Fibroblast of gingiva (primary cell): ENCODE data around the gene ACCS.

Experiments used
- DNase-seq: peaks from one replicate; pipeline ENCODE4 v3.0.0-alpha.2; 2011; ENCODE audit warnings: low read depth

ACCS gene

GRCh38 chr11:44065841-44066731, at the start of gene ACCS:
Gene ACCS, plus strand, starts transcription at chr11:44066270. Its CDS starts 1,358 bp downstream, at chr11:44067628.
- DNase-seq: peak; percentile 97

GRCh38 chr11:44016546-44017442, 49.3 kb upstream of the ACCS start:
- no peak for DNase-seq

DNA sequence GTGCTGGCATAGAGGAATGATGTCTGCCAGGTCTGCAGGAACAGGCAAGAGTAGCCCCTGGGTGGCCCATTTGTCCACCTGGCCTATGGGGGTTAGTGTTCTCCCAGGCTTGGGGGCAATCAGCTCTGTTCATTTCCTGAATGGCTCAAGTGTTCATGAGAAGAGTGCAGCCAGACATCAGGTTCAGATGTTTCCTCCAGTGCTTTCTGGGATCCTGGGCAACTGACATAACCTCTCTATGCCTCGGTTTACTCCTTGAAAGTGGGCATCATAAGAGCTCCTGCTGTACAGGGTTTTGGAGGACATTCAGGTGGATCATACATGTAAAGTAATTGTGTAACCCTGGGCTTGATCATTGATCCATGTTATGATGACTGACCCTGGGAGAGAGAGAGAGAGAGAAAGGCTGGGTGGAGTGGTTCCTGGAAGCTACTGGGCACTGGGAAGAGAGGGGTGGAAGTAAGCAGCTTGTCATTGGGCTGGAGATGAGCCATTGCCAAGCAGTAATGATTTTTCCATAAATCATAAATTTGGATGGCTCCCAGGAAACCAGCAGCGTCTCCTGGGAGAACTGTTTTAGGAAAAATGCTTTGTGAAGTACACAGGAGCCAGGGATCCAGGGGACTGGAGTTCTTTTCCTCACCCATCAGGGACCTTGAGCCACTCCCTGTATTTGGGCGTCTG, 48.5 kb upstream of the ACCS start:
- peak; percentile 33 for DNase-seq

- DNase-seq: no peak
These were observed 47.9 kb upstream of the ACCS start for GRCh38 chr11:44018127-44018521.

DNA sequence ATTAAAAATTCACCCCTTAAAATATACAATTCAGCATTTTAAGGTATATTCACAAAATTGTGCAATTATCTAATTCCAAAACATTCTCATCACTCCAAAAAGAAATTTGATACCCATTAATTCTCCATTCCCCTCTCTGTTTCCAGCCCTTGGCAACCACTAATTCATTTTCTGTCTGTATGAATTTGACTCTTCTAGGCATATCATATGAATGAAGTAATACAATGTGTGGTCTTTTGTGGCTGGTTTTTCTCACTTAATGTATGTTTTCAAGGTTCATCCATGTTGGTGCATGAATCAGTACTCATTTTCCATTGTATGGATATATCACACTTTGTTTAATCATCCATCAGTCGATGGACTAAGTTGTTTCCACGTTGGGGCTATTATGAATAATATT, 47.2 kb upstream of the ACCS start:
- no peak for DNase-seq

- DNase-seq: no peak
These were observed 41.1 kb upstream of the ACCS start for GRCh38 chr11:44024977-44025376.

- no peak for DNase-seq
These were observed 40.3 kb upstream of the ACCS start for GRCh38 chr11:44025727-44026126.

GRCh38 chr11:44028401-44028800, 37.7 kb upstream of the ACCS start:
- no peak for DNase-seq

GRCh38 chr11:44028816-44029506, 37.1 kb upstream of the ACCS start:
- no peak for DNase-seq

DNA sequence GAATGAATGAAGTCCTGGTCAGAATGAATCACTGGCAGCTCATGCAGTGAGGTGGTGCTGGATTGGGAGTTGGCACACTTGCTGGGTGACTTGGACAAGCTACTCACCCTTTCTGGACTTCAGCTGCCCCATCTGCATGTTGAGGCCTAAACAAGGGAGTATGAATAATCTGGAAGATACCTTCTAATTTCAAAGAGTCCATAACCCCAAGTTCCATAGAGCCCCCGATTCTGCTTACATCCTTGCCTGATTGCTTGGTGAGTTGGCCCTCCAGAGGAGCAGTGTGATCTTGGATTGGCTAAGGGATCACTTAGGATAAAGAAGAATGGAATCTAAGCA, 36.6 kb upstream of the ACCS start:
- no peak for DNase-seq

DNA sequence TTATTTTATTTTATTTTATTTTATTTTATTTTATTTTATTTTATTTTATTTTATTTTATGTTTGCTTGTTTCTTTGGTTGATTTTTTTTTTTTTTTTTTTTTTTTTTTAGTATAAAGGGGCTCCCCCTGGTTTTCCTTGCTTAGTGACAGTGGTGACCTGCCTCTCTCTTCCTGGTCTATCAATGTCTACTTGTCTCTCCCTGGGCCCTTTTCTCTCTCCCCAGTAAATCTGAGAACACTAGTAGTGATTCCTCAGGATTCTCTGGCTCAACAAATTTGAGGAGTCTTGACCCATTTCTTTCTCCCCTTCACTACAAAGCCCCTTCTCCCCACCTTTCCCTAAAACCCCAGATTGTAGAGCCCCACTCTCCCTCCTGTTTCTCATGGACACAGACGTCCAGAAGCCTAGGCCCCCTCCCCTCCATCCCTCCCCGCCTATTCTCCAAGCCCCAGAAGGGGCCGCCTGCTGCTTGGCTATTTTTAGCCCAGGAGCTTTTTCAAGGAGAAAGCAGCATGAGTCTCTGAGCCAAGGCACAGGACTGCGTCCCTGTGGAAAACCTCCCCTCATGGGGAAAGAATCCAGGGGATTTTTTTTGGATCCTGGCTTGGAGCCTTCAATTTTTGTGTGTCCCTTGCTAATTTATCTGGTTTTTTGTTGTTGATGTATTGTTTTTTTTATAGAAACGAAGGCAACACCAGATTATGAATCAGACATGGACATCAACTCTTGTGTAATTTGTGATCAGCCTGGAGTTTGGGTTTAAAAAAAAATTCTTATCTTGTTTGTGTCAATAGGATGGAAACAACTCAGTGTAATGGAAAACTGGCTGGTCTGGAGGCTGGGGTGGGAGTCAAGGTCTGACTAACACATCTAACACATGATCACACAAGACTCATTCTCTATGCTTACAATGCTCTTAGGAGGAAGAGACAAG, 35.8 kb upstream of the ACCS start:
- DNase-seq: no peak

- no peak for DNase-seq
These were observed 35.1 kb upstream of the ACCS start for GRCh38 chr11:44030996-44031395.

- DNase-seq: no peak
These were observed 34.5 kb upstream of the ACCS start for GRCh38 chr11:44031549-44031948.

DNA sequence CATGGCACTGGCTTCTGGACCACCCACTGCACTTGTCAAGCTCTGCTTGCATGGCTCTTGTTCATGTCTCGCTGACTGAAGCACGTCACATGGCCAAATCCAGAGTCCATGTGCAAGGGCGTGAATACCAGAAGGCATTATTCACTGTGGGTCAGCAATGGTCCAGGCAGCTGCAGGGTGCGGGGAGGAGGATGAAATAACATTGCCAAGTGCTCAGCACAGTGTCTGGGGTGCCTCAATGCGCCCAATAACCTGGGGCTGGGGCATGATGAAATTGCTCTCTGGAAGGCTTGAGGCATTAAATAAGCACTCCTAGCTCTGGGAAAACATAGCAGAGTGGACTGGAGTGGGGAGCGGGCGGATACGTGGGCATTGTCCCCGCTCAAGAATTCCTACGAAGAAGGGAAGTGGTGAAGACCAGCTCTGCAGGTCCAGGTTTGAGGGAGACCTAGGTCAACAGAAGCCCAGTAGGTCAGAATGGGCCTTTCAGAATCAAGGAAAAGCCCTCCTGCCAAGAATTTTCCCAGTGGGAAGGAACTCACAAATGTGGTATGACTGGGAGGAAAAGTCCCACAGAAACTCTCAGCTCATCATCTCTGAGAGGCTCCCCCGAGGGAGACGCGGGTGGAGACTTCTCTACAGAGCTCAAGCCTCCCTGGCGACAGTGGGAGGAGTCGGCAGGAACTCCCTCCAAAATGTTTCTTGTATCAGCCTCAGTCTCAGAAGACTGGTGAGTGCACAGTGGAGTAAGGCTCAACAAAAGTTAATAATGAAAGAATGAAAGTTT, 33.6 kb upstream of the ACCS start:
- no peak for DNase-seq

DNA sequence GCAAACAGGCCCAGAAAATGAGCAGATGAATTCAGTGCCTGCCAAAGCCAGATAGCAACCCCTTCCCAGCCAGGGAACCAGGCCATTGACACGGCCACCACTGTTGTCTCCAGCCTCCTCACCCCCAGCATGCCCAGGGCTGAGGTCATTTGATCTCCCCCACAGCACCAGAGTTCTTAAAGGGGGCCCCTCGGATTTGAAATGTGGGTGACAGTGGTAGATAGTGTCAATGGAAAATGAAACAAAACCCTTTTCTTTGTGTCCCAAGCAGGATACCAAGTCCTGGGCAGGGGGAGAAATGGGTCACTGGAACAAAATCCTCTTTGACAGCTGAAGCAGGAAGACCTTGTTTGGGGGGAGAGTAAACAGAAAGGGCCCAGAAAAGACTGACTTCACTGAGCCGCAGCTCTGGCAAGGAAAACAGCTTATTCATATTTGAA, 32.6 kb upstream of the ACCS start:
- DNase-seq: no peak

DNA sequence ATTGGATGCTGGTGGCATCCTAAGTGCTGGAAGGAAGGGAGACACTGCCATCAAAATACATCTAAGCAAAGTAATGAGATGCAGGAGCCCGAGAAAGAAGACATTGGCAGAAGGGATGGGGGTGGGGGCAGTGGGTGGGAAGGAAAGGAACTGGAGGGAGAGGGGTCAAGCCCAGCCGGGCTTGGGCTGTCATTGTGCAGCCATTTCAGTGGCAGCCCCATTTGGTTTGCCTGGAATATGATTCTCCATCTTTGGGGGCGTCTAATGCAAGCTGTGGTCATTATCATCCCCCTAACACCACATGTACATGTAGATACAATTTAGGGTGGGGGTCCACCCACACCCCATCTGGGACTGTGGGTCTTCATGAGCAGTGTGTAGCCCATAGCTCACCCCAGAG, 32.2 kb upstream of the ACCS start:
- DNase-seq: no peak

DNA sequence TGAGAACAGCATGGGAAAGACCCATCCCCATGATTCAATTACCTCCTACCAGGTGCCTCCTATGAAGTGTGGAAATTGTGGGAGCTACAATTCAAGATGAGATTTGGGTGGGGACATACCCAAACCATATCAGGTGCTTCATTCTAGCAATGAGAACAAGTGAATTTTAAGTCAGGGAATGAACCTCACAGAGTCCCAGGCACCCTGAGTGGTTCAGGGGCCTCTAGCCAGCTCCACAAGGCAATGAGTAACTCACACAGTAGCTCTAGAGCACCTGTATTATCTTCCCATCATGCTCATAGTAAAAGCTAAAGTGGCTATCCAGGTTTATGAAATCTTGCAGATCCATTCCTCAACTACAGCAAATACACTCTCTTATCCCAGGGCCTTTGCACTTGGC, 31.4 kb upstream of the ACCS start:
- no peak for DNase-seq

DNA sequence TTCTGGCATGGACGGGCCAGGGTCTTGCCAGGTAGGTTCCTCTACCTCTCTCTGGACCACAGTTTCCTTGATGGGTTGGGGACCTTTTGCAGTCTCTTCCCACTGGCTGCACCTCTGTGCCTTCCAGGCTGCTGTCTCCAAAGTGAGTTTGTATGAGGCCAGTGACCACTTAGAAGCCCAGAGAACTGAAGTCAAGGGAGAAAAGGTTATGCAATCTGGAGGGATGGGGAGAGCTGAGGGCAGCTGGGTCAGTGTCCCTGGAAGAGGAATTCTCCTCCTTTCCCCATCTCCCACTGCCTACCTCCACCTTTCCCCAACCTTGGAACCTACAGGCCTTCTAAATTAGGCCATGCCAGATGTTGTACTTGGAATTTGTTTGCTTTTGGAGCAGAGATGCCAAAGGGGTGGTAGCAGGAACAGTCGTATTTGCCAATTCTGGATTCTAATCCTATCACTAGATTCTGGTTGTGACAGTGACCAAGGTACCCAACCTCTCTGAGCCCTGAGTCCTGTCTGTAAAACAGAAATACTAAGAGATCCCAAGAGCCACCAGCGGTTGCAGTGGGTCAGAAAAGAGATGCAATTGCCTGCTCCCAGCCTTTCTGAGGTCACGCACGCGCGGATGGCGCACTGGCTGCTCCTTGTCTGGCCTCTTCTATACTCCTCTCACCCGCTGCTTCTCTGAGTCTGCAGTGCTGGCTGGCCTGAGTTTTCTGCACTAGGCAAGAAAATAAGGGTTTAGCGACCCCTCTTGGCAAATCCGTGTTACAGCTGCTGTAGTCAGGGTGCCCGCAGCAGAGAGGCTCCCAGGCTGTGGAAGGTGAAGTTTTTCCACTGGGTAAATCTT, 29.0 kb upstream of the ACCS start:
- peak; percentile 74 for DNase-seq

DNA sequence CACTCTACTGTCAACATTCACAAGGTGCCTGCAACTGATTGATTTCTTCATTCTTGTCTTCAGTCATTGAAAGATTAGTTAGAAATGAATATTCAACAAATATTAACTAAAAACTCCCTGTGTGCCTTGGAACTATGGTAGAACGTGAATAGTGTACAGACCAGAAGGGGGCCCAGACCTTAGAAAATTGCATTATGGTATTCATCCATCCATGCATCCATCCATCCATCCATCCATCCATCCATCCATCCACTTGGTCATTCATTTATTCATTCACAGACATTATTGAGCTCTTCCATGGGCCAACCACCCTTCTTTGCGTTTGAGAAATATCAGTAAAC, 28.4 kb upstream of the ACCS start:
- no peak for DNase-seq
